Activated CD4-positive, alpha-beta T cell treated with anti-CD3 and anti-CD28 coated beads, Interleukin-2, Interleukin-6, amounts not matched to agents 100 ng/mL and 50 ng/mL, durations not matched to agents 16 hours and 8 hours (primary cell): ENCODE data around the gene UBE2L3.
A peak's percentile ranks its signal among the peaks of the same experiment; 100 is the strongest.
"Not testable (repeated sequence)": the region's sequence is repeated elsewhere in the genome, so short reads cannot be mapped to it uniquely, and the experiment has no call there.

Experiments
- DNase-seq: peaks from one replicate; pipeline ENCODE4 v3.0.0-alpha.2; 2020

The UBE2L3 gene

DNA sequence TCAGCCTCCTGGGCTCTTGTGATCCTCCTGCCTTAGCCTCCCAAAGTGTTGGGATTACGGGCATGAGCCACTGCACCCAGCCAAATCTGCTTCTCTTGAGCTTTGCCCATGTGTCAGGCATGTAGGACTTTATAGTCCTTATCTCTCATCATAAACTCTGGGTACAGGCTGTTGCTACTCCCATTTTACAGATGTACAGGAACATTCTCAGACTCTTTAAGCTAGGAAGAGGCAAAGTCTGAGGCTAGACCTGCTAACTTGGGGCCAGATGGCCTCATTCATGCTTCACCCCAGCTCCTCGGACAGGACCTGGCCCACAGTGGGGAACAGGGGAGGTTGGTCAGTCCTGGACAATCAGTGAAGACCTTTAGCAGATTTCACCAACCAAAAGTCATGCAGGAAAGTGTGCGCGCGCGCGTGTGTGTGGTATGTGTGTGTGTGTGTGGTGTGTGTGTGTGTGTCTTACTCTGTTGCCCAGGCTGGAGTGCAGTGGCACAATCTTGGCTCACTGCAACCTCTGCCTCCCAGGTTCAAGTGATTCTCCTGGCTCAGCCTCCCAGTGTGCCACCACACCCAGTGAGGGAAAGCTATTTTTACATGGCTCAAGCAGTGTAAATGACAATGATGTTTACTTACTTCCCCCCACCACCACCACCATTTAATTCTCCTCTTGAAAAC lies 38.5 kb downstream of the UBE2L3 start:
- DNase-seq: no peak

DNA sequence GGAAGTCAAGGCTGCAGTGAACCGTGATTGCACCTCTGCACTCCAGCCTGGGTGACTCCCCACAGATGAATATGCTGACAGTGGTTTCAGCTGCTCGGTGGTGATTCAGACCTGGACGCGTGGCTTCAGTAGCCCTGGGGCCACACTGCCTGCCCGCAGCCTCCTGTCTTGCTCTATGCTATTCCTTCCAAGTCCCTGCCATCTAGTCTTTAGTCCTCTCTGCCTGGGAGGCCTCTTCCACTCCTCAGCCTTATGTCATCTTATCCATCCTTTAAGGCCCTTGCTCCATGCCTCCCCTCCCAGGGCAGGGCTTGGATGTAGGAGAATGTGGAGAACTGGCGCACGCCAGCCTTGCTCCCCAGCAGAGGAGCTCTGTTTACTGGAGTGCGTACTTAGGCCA lies 39.3 kb downstream of the UBE2L3 start:
- no peak for DNase-seq

DNA sequence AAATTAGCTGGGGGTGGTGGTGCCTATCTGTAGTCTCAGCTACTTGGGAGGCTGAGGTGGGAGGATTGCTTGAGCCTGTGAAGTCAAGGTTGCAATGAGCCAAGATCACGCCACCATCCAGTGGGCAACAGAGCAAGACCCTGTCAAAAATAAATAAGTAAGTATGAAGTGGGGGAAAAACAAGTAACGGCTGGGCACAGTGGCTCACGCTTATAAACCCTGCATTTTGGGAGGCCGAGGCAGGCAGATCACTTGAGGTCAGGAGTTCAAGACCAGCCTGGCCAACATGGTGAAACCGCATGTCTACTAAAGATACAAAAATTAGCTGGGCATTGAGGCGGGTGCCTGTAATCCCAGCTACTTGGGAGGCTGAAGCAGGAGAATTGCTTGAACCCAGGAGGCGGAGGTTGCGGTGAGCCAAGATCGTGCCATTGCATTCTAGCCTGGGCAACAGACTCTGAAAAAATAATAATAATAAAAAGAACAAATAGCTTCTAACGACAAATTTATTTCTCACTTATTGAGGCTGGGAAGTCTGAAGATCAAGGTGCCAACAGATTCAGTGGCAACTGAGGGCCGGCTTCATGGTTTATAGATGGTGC lies 42.1 kb downstream of the UBE2L3 start:
- not testable (repeated sequence) for DNase-seq

DNA sequence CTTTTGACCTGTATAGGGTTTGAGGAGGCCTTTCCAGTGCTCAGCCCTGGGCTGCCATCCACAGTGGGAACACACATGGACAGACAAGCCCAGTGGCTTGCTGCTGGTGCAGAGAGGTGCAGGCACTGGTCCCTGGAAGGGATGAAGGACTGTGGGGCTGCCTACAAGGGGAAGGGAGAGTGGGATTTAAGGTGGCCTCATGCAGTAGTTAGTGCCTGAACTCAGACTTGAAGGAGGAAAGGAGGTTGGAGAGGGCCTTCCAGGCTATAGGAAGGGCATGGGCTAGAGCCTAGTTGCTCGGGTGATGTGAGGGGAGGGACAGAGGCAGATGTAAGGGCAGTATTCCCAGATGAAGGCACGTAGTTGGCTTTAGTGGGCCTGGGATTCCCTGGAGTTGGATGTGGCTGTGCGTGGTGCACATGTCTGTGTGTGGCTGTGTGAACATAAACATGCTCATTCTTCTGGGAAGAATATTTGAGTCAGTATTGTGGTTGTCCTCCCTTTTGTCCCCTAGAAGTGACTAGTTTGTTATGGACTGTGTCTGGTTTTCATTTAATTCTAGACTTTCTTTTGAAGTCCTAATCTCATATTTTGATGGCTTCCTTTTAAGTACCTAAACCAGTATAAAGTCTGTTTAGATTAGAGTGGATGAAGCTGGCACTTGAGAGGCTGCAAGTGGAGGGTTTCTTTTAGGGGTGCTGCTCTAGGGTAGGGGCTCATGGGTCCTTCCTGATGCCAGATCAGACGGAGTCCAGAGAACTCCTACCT lies 43.9 kb downstream of the UBE2L3 start:
- DNase-seq: no peak

DNA sequence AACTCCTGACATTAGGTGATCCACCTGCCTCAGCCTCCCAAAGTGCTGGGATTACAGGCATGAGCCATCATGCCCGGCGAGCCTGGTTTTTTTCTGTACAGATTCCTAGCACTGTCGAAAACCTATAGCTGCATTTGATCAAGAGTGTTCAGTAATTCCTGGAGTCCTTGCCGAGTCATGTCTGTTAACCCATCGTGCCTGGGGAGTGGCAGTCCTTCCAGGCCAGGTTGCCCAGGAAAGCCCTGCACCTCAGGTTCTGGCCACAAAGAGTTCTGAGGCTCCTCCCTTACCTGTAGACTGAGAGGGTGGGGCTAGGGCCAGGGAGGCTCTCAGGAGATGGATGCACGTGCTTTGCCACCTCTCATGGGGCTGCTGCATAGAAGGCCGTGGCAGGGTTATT lies 45.3 kb downstream of the UBE2L3 start:
- DNase-seq: no peak

DNA sequence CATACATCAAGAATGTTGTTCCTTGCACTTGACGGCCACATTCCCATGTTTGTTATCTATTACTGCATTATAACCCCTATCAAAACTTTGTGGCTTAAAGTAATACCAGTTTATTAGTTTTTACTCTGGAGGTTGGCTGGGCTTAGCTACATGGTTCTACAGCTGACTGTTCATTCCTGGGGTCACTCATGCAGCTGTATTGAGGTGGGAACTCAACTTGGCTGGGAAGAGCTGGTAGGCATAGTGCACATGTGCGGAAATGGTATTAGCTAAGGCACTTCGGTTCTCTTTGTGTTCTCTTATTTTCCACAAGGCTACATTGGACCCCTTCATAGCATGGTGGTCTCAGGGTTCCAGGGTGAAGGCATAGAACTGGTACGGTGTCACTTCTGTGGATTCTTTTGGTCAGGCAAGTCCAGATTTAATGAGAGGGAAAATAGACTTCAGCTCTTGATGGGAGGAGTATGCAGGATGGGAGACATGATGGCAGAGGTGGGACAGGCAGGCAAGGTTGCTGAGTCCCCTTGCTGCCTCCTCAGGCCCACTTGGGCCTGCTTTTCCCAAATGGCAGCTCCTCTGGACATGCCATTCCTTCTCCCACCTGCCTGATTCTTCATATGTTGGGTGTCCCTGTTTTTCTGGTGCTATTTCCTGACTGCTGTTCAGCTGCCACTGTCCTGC lies 46.2 kb downstream of the UBE2L3 start:
- DNase-seq: no peak

DNA sequence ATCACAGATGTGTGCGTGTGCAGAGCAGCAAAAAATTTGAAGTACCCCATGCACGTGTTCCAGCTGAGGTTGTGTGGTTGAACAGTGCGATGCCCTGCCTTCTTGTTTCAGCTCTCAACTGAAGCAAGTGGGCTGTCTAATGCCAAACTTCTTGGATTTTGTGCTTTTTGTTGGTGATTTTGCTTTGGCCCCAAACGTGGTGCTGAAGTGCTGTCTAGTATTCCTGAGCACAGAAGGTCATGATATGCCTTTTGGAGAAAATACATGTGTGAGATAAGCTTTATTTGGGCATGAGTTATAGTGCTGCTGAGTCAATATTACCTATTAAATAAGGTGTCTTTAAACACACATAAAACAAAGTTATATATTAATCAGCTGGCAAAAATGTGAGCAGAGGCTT lies 48.2 kb downstream of the UBE2L3 start:
- no peak for DNase-seq

DNA sequence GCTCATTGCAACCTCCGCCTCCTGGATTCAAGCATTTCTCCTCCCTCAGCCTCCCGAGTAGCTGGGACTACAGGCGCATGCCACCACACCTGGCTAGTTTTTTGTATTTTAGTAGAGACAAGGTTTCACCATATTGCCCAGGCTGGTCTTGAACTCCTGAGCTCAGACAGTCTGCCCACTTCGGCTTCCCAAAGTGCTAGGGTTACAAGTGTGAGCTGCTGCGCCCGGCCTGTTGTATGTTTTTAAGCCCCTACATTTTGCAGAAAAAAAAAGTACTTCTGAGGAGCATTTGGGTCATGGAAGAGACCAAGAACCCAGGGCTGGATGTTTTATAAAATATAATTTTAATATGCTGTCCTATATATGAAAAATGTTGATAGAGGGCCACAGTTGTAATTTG lies 49.8 kb downstream of the UBE2L3 start:
- not testable (repeated sequence) for DNase-seq

DNA sequence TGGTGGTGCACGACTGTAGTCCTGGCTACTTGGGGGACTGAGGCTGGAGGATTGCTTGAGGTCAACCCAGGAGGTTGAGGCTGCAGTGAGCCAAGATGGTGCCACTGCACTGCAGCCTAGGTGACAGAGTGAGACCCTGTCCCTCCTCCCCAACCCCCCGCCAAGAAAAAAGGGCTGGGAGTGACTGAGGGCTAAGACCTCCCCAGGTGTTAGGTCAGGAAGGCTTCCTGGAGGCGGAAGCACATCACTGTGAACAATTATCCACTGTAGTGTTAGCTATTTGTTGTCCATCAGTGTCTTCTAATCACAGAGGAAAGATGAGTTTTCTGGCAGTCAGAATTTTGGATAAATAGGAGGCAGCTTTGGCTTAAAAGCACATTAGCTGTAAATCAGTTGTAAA lies 53.5 kb downstream of the UBE2L3 start:
- DNase-seq: no peak

DNA sequence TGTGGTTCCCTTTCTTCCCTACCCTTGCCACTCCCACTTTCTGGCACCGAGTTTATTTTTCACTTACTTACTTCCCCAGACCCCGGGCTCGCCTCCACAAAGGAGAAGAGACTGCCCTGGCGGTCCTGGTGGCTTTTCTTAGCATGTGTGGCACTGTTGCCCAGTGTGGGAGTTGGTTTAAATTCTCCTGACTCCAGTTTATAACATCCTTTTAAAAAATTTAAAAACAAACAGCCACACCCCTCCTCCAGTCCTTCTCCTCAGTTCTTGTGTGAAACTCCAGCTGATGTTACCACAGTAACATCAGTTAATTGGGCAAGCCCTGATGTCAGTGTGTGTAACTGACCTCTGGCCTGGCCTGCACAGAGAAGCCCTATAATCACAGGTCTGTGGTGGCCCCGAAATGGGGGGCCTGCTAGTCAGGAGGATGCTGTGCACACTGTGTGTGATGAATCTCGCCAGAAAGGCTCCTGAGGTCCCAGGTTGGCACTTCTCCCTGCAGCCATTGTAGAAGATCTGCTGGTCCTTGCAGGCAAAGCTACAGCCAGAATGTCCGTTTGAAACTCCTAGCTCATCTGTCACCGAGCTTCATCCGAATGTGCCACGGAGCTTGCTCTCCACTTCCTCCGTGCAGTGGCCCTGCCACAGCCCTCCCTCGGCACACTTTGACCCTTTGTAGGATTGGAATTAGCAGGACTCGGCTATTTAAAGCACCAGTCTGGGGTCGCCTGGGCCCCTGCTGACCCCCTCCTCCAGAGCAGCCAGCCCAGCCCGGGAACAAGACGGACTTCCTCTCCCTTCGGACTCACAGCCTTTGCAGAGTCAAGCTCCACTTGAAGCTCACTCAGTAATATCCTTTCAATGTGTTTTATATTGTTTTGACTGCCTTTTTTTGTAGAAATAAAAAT lies 54.8 kb downstream of the UBE2L3 start:
- no peak for DNase-seq

DNA sequence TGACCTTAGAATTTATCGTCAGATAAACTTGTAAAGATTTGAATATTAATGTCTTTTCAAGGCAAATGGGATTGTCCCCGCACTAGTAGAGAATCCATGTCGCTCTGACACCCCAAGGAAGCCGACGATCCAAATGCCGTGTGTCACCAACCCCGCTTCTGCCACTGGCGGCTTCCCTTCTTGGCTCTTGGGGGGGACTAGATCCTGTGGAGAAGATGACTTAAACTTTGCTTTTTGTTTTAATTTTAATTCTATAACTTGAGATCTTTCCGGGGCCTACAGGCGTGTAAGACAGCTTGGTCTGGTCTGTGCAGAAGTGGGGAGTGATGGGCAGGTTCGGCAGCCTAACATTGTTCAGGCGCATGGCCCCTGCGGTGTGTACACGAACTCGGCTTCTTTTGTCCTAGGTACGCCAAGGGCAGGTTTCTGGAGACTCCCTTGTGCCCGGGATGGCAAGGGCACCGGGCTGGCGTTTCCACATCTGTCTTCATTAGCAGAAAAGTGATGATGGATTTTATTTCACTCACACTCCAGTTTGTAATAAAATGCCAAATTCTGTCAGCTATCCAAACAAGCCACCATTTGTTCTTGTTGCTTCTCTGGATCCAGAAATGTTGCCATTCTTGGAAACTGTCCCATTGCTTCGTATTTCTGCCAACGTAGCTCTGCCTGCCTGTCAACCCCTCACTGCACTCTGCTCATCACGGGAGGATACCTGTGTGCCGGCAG lies 55.6 kb downstream of the UBE2L3 start:
- DNase-seq: no peak

DNA sequence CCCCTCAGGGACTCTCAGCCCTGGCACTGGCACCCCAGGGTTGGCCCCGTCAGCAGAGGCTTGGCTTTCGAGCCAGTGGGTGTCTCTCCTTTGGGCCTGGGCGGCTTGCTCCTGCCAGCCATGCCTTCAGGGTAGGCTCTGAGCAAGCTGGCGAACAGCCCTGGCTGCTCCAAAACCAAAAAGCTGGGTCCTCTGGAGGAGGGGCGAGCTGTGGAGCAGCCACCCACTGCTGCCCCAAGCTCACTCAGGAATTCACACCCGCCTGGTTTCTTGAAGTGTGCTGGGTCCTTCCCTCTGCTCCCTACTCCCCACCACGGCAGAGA lies 56.1 kb downstream of the UBE2L3 start:
- DNase-seq: no peak

DNA sequence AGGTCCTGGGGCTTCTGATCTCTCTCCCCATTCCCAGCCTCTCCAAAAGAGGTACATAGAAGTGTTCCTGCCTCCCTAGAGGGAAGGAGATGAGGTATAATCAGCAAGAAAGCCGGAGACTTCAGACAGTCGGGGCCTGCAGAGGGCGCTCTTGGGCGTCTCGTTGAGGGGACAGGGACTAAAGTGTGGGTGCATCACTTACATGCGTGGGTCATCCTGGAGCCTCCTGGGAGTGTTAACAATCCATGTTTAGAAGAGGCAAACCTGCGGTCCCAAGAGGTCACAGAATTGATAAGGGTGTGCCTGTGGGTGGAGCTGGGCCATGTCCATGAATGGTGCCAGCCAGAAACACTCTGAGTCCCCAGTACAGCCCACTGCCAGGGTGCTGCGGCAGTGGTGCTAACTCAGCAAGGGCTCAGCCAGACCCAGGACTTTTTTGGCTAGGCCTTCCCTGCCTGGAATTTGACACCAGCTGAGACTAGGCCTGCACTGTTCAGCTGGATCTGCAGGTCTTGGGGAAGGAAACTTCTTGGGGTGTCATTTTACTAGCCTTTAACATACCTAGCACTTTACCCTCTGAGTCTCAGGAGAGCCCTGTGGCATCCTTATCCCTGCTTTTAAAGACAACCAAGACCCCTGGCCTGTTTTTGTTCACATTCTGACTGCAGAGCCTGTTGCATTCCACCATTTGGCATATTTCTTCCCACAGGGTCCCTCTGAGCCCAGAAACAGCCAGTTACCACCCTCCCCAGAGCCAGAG lies 56.8 kb downstream of the UBE2L3 start:
- DNase-seq: peak; percentile 51

DNA sequence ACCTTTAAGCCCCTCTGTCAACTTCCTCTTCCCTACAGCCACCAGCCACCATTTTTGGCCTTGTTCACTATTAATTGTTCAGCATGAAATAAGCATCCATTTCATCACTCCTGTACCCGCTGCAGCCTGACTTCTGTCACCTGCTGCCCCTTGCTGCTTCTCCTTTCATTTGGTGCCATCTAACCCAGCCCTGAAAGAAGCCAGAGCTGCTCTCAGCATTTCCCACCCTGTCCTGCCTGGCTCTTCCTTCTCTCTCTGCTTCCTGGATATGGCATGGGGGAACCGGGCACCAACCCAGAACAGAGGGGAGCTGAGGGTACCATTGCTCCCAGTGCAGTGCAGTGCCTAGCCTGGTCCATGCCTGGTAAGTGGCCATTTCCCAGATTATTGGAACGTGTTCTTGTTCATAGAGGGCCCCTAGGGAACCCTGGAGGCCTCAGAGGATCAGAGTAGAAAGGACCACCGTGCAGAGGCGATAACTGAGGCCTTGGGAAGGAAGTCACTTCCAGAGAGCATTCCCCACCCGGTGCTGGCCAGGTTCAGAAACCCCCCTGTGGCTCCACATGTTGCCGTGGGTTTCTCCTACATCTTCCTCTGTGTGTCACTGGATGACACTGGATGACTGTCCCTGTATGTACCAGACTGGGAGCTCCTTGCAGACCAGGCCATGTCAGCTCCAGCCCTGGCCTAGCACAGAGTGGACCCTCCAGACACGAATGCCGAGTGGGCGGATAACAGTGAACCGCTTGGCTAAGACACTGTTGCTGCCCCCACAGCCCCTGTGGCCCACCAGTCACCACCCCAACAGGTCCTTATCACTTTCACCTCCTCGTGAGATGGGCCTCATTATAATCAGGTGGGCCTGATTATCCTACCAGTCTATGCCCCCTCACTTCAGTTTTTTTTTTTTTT lies 57.6 kb downstream of the UBE2L3 start:
- DNase-seq: no peak

DNA sequence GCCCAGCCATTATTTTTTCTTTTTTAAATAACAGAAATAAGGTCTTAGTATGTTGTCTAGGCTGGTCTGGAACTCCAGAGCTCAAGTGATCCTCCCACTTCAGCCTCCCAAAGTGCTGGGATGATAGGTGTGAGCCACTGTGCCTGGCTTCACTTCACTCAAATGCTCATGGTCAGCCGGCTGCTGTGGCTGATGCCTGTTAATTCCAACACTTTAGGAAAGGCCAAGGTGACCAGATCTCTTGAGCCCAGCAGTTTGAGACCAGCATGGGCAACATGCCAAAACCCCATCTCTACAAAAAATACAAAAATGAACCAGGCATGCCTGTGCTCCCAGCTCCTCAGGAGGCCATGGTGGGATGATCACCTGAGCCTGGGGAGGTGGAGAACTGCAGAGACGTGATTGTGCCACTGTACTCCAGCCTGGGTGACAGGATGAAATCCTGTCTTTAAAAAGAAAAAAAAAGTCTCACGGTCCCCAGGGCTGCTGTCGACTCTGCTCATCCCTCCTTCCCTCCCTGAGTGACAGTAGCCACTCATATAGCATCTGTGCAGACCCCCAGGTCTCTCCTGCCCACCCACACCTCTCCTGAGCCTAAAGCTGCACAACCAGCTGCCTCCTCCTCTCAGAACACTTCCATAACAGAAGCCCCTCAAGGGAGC lies 58.7 kb downstream of the UBE2L3 start:
- DNase-seq: no peak

DNA sequence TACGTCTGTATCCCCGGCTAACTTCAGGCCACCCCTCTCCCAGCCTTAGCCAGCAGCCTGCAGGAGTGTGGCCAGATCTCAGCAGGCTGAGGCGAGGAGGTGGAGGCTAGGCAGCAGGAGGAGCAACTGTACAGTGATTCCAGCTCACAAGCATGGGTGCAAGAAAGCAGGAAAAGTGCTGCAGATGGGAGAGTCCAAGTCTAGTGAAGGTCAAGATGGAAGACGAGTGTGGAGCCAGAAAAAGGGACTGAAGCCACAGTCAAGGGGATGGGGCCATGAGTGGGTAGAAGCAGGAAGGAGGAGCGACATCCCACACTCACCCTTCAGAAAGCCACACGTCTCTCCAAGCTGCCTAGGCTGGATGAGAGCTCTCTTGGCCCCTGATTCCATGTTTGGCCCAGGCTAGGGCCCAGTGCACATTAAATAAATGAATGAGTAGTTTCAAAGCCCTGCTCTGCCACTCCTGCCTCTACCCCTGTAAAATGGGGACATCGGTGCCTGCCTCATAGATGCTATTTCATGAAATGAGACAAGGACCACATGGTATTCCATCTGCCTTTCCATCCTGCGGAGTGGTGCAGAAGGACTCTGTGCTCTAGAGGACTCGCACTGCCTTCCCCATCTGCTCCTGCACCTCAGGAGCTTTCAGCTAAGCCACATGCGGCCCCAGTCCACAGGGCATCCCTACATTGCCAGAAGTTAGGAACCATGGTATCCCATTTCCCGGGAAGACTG lies 59.4 kb downstream of the UBE2L3 start:
- DNase-seq: no peak

DNA sequence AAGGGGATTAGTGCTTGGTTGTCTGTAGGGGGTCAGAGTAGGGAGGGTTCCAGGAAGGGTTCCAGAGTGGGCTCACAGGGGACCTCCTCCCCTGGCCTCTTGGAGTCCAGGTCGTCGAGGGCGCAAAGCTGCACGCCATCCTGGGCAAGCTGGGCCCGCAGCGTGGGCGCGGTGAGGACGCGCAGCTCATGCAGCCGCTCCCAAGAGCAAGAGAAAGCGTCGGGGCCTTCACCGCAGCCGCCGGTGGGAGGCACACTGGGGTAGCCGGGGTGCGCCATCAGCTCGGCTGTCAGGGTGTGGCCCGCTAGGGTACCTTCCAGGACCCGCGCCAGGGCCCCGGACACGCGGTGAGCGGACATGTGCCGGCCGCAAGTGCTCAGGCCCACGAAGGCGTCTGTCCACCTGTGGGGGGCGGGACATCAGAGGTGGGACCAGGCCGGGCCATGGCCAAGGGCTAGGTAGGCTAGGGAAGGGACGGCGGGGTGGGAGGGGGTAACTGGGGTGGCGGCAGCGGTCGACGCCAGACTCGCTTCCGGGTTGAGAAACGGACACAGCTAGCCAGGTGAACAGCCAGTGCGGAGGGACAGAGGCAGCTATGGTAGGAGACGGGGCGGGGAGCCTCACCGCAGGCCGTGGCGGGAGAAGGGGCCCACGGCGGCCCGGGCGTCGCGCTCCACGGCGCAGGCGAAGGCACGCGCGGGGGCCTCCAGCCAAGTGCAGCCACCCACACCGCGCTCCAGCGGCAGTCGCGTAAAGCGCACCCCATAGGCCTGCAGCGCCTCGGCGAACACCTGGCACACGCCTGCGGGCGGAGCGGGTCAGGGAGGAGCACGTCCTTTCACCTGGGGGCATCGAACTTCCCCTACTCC lies 61.1 kb downstream of the UBE2L3 start:
- DNase-seq: no peak
